NCI-H1105 treated with DMSO at 0.1 percent for 48 hours (cell line): Measurements from ENCODE around the gene TNFRSF19.

Experiments
- DNase-seq: peaks from one replicate; lab custom pipeline; 2025; lab: John Stamatoyannopoulos, UW

TNFRSF19 gene

GRCh38 chr13:23628765-23629565 is 58.8 kb downstream of the TNFRSF19 start:
- no peak for DNase-seq

- DNase-seq = no peak
Measured at GRCh38 chr13:23629566-23630272, 59.5 kb downstream of the TNFRSF19 start.

GRCh38 chr13:23630349-23631093 is 60.3 kb downstream of the TNFRSF19 start:
- DNase-seq = no peak

- DNase-seq = no peak
Measured at GRCh38 chr13:23631311-23632047, 61.3 kb downstream of the TNFRSF19 start.

GRCh38 chr13:23632048-23632582 is 61.9 kb downstream of the TNFRSF19 start:
- DNase-seq = no peak

- no peak for DNase-seq
Measured at GRCh38 chr13:23632741-23633140, 62.5 kb downstream of the TNFRSF19 start.

- no peak for DNase-seq
Measured at GRCh38 chr13:23634897-23635296, 64.7 kb downstream of the TNFRSF19 start.

GRCh38 chr13:23636360-23636759 is 66.1 kb downstream of the TNFRSF19 start:
- no peak for DNase-seq

GRCh38 chr13:23637829-23638228 is 67.6 kb downstream of the TNFRSF19 start:
- no peak for DNase-seq

GRCh38 chr13:23639674-23640073 is 69.5 kb downstream of the TNFRSF19 start:
- DNase-seq = no peak

GRCh38 chr13:23642110-23642509 is 71.9 kb downstream of the TNFRSF19 start:
- no peak for DNase-seq

GRCh38 chr13:23643338-23644125 is 73.3 kb downstream of the TNFRSF19 start:
- no peak for DNase-seq

- no peak for DNase-seq
Measured at GRCh38 chr13:23644126-23644419, 73.9 kb downstream of the TNFRSF19 start.

- DNase-seq = no peak
Measured at GRCh38 chr13:23644527-23645138, 74.4 kb downstream of the TNFRSF19 start.

- no peak for DNase-seq
Measured at GRCh38 chr13:23645851-23646250, 75.6 kb downstream of the TNFRSF19 start.

- no peak for DNase-seq
Measured at GRCh38 chr13:23651439-23651838, 81.2 kb downstream of the TNFRSF19 start.

GRCh38 chr13:23651887-23652286 is 81.7 kb downstream of the TNFRSF19 start:
- no peak for DNase-seq

- DNase-seq = no peak
Measured at GRCh38 chr13:23652909-23653726, 82.9 kb downstream of the TNFRSF19 start.
